K562 (cell line): ENCODE results near the gene BBOX1.

Experiments
- ATF7 ChIP-seq: fragments of 450-650 bp; IDR thresholded peaks from 2 replicates; pipeline ENCODE4 v1.7.1; 2014; ENCODE audit warnings: mild to moderate bottlenecking, moderate library complexity
- CBFB ChIP-seq: sonication (generic); formaldehyde crosslinking; IDR thresholded peaks from 2 replicates; pipeline ENCODE4 v1.4.0; 2020; ENCODE audit warnings: mild to moderate bottlenecking, missing genetic modification reagents
- CHD1 ChIP-seq: fragments of 200-600 bp; sonication (generic); IDR thresholded peaks from one replicate; pipeline ENCODE4 v1.6.1; 2012; ENCODE audit warnings: mild to moderate bottlenecking, moderate library complexity, low read length, inconsistent platforms
- CTCF ChIP-seq, 3 experiments: IDR thresholded peaks in 2 of 3; conservative IDR thresholded peaks in 1 of 3; 2 replicates each; pipeline ENCODE4 v1.5.1; 2011 to 2012; ENCODE audit warnings: low read length in 3 of 3, mild to moderate bottlenecking in 3 of 3, control low read depth in 2 of 3, improper control_type of control experiment in 1 of 3, inconsistent platforms in 1 of 3, low read depth in 1 of 3, mixed read lengths in 1 of 3, moderate library complexity in 1 of 3; ENCODE audit not compliant: insufficient read depth in 2 of 3
- ETV6 ChIP-seq, 3 experiments: fragments of 150-350 bp in 1 of 3; sonication (generic) in 1 of 3; formaldehyde crosslinking in 1 of 3; IDR thresholded peaks; 2 replicates each; pipeline versions ENCODE4 v1.6.1 to v1.8.0; 2014 to 2022; ENCODE audit warnings: borderline replicate concordance in 2 of 3, low read depth in 2 of 3, antibody characterized with exemption in 1 of 3, low read length in 1 of 3, mild to moderate bottlenecking in 1 of 3, missing genetic modification reagents in 1 of 3
- ID3 ChIP-seq, 2 experiments: fragments of 250-450 bp in 1 of 2; fragments of 450-650 bp in 1 of 2; sonication (Bioruptor Pico) in 1 of 2; IDR thresholded peaks; 2 replicates each; pipeline versions ENCODE4 v1.6.1 to v1.8.0; 2016 to 2021; ENCODE audit warnings: mild to moderate bottlenecking in 2 of 2, moderate library complexity in 2 of 2, missing compliant biosample characterization in 1 of 2, missing genetic modification characterization in 1 of 2
- JUN ChIP-seq, 2 experiments: sonication (generic) in 1 of 2; formaldehyde crosslinking in 1 of 2; IDR thresholded peaks; 2 replicates each; pipeline versions ENCODE4 v1.6.1 to v1.8.0; 2012 to 2022; ENCODE audit warnings: borderline replicate concordance in 2 of 2, mild to moderate bottlenecking in 2 of 2, improper control_type of control experiment in 1 of 2, low read depth in 1 of 2, low read length in 1 of 2, missing genetic modification reagents in 1 of 2
- MTA2 ChIP-seq: fragments of 450-650 bp; IDR thresholded peaks from 2 replicates; pipeline ENCODE4 v1.6.1; 2016; ENCODE audit warnings: low read depth
- PCBP1 ChIP-seq: fragments of 200-400 bp; formaldehyde crosslinking; IDR thresholded peaks from 2 replicates; pipeline ENCODE4 v1.6.1; 2018; ENCODE audit warnings: mild to moderate bottlenecking, low read depth, low read length; ENCODE audit not compliant: poor library complexity, severe bottlenecking
- POLR2A ChIP-seq: fragments of 450-650 bp; conservative IDR thresholded peaks from 2 replicates; pipeline ENCODE4 v1.6.1; 2016
- SP1 ChIP-seq: sonication (generic); formaldehyde crosslinking; IDR thresholded peaks from 2 replicates; pipeline ENCODE4 v1.8.1; 2022; ENCODE audit warnings: mild to moderate bottlenecking, missing genetic modification reagents
- ZBTB1 ChIP-seq: sonication (generic); formaldehyde crosslinking; IDR thresholded peaks from 2 replicates; pipeline ENCODE4 v1.8.1; 2023; ENCODE audit warnings: missing genetic modification reagents, low read depth, mild to moderate bottlenecking, borderline replicate concordance
- ZBTB11 ChIP-seq, 3 experiments: fragments of 200-800 bp in 1 of 3; fragments of 250-450 bp in 1 of 3; fragments of 450-650 bp in 1 of 3; sonication (Bioruptor Pico) in 1 of 3; sonication (Bioruptor generic) in 1 of 3; formaldehyde crosslinking in 1 of 3; IDR thresholded peaks; 2 replicates each; pipeline versions ENCODE4 v1.6.1 to v1.8.0; 2016 to 2022; ENCODE audit warnings: mild to moderate bottlenecking in 2 of 3, missing genetic modification characterization in 2 of 3, missing compliant biosample characterization in 1 of 3, moderate library complexity in 1 of 3
- ZNF57 ChIP-seq: fragments of 450-650 bp; formaldehyde crosslinking; IDR thresholded peaks from 2 replicates; pipeline ENCODE4 v1.4.0; 2020; ENCODE audit warnings: mild to moderate bottlenecking, moderate library complexity

GRCh38 chr11:27004103-27004502, 36.5 kb upstream of the BBOX1 start:
- TF ChIP-seq ZBTB1 (CRISPR knock-in tag) (no peak), CTCF (IDR thresholded peaks at IDR 0.05 in 2 of 3, conservative IDR thresholded peaks at IDR 0.05 in 1 of 3; ENCODE audit: insufficient read depth in 2 of 3, low read depth in 1 of 3, low read length in 3 of 3) (no peak), POLR2A (no peak), CBFB (no peak), ETV6 (IDR thresholded peaks at IDR 0.05; ENCODE audit: borderline replicate concordance in 1 of 2, low read depth in 2 of 2, low read length in 1 of 2) (no peak), ETV6 (CRISPR knock-in tag; IDR thresholded peaks at IDR 0.05; ENCODE audit: borderline replicate concordance) (no peak), ID3 (CRISPR knock-in tag; IDR thresholded peaks at IDR 0.05) (no peak), ID3 (tag; IDR thresholded peaks at IDR 0.05) (no peak), CHD1 (no peak), SP1 (CRISPR knock-in tag) (no peak), ZNF57 (CRISPR knock-in tag) (no peak), ZBTB11 (CRISPR knock-in tag; IDR thresholded peaks at IDR 0.05) (no peak), PCBP1 (no peak), MTA2 (no peak), JUN (IDR thresholded peaks at IDR 0.05; ENCODE audit: borderline replicate concordance, low read depth, low read length) (no peak), JUN (CRISPR knock-in tag; IDR thresholded peaks at IDR 0.05; ENCODE audit: borderline replicate concordance) (no peak), ATF7 (no peak)
